CD8-positive, alpha-beta memory T cell (primary cell): ENCODE data around the gene SRRM2. TPM values are rescaled to one million over a fixed set of nuclear protein-coding genes. Genes with fewer than 3 reads are reported as not detected.

ENCODE experiments used
- CTCF ChIA-PET: fragments of 350-600 bp; sonication (Branson Sonifier 250); formaldehyde crosslinking; loops from one replicate; lab custom pipeline; 2021; ENCODE audit warnings: antibody characterized with exemption; lab: Charles Lee
- POLR2A ChIA-PET: fragments of 350-600 bp; sonication (Branson Sonifier 250); formaldehyde crosslinking; loops from one replicate; lab custom pipeline; 2021; ENCODE audit warnings: antibody characterized with exemption; lab: Charles Lee
- DNase-seq, 5 donors: peaks; one replicate each; pipeline versions ENCODE4 v3.0.0 to v3.0.0-alpha.2; 2020 to 2022; ENCODE audit warnings: mixed read lengths in 1 of 5
- H3K27ac ChIP-seq: one replicate; pipeline ENCODE4 v1.7.0; 2013; ENCODE audit warnings: low read depth, mild to moderate bottlenecking, low read length, moderate library complexity
- H3K27me3 ChIP-seq: 2 replicates; pipeline ENCODE4 v1.7.0; 2013; ENCODE audit warnings: low read length, mild to moderate bottlenecking; ENCODE audit not compliant: insufficient read depth, poor library complexity, severe bottlenecking
- H3K36me3 ChIP-seq: 2 replicates; pipeline ENCODE4 v1.7.0; 2013; ENCODE audit warnings: mild to moderate bottlenecking, low read length, moderate library complexity; ENCODE audit not compliant: insufficient read depth
- H3K4me1 ChIP-seq: 2 replicates; pipeline ENCODE4 v1.7.0; 2013; ENCODE audit warnings: mild to moderate bottlenecking, low read length, moderate library complexity; ENCODE audit not compliant: insufficient read depth
- H3K4me3 ChIP-seq: 2 replicates; pipeline ENCODE4 v1.7.0; 2013; ENCODE audit warnings: mild to moderate bottlenecking, low read length
- H3K9me3 ChIP-seq: 2 replicates; pipeline ENCODE4 v1.7.0; 2013; ENCODE audit warnings: mild to moderate bottlenecking, low read length
- H3K27ac Mint-ChIP-seq, 8 donors: one replicate each; pipeline ENCODE4 v1.8.0; 2020 to 2021; ENCODE audit warnings: mixed read lengths in 8 of 8, mild to moderate bottlenecking in 6 of 8, inconsistent platforms in 3 of 8, moderate library complexity in 3 of 8
- H3K27me3 Mint-ChIP-seq, 2 donors: one replicate each; pipeline ENCODE4 v1.8.0; 2020 to 2021; ENCODE audit warnings: mixed read lengths in 2 of 2, mild to moderate bottlenecking in 1 of 2, moderate library complexity in 1 of 2
- H3K36me3 Mint-ChIP-seq, 3 donors: one replicate each; pipeline ENCODE4 v1.8.0; 2020 to 2021; ENCODE audit warnings: mixed read lengths in 3 of 3, inconsistent platforms in 1 of 3, mild to moderate bottlenecking in 1 of 3
- H3K4me1 Mint-ChIP-seq, 3 donors: one replicate each; pipeline ENCODE4 v1.8.0; 2020 to 2021; ENCODE audit warnings: mixed read lengths in 3 of 3, inconsistent platforms in 1 of 3, mild to moderate bottlenecking in 1 of 3
- H3K4me3 Mint-ChIP-seq, 7 donors: one replicate each; pipeline ENCODE4 v1.8.0; 2020 to 2021; ENCODE audit warnings: mixed read lengths in 7 of 7, mild to moderate bottlenecking in 6 of 7, moderate library complexity in 4 of 7, inconsistent platforms in 2 of 7
- H3K9me3 Mint-ChIP-seq, 5 donors: one replicate each; pipeline ENCODE4 v1.8.0; 2020 to 2022; ENCODE audit warnings: mixed read lengths in 5 of 5, mild to moderate bottlenecking in 3 of 5, moderate library complexity in 2 of 5, inconsistent platforms in 1 of 5
- polyA plus RNA-seq: library from polyadenylated mRNA; unstranded; fragments of 300-500 nt; fragmentation: Illumina TruSeq; gene quantifications from one replicate; pipeline ENCODE4 v1.2.3, GENCODE V29; 2021
- total RNA-seq, 2 experiments: library from RNA; stranded (reverse); gene quantifications; one replicate each; pipeline ENCODE4 v1.2.3, GENCODE V29; 2021

SRRM2 gene
- total and polyA plus RNA-seq, 3 experiments from 2014 or later: 130 to 529 (median 517) TPM

DNA sequence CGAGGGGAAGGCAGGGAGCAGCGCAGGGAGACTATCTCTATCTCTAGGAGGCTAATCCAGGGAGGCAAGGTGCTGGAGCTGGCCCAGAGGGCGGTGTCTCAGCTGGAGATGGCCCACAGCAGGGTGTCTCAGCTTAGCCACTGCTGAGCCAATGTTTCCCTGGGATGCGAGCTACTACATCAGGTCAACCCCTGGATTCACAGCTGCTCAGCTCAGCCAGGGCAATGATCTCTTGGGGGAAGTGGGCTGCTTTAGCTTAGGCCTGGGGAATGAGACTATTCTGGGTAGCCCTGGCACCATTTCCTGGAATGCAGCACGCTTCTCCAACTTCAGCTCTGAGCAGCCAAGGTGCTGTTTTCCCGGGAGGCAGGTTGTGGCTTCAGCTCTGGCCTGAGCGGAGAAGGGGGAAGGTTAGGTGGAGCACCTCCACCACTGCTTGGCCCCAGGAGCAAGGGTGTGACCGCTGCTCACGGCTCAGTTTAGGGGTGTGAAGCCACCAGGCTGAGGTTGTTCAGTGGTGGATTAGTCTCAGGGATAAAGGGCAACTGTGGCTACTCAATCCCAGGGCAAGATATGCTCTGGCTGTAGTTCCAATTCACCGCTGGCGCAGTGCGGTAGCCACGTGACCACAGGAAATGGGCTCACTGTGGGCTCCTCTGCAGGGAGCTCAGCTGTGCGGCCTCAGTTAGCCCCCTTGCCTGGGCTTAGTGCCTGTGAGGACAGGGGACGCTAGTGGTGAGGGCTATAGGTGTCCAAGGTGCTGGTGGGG is 59.4 kb downstream of the SRRM2 start:
- CTCF ChIA-PET: interaction anchor here (1.1 kb wide), 1 partner anchor 11 kb away, joined by 3 read pairs; no protein-coding TSS in a partner anchor

GRCh38 chr16:2813771-2814221 is 61.4 kb downstream of the SRRM2 start:
- peaks cover 9 to 32% of the 10 kb centered on the region in 2 donors for H3K27me3 Mint-ChIP-seq
- H3K36me3 Mint-ChIP-seq: peaks cover 0 to 5% (median 2%) of the 10 kb centered on the region in 3 donors
- CTCF ChIA-PET: no interaction called here

More for the DNA sequence above, 59.4 kb downstream of the SRRM2 start:
- peak in 1 of 5 donors; percentile 38 for DNase-seq
- Histone ChIP-seq H3K27me3 (peaks cover 8% of the 10 kb centered on the region), H3K36me3 (no peaks in the 10 kb centered on the region), H3K4me3 (no peak overlapping the region), H3K4me1 (no peaks in the 10 kb centered on the region), H3K27ac (no peak overlapping the region), H3K9me3 (no peaks in the 10 kb centered on the region)
- no peak overlapping the region for H3K27ac Mint-ChIP-seq
- POLR2A ChIA-PET: interaction anchor here (0.5 kb wide), 1 partner anchor 39 kb away, joined by 3 read pairs; no protein-coding TSS in a partner anchor
- H3K36me3 Mint-ChIP-seq: peaks cover 0 to 6% (median 2%) of the 10 kb centered on the region in 3 donors
- H3K4me1 Mint-ChIP-seq: no peaks in the 10 kb centered on the region
- H3K9me3 Mint-ChIP-seq: peaks cover 0 to 3% (median 0%) of the 10 kb centered on the region in 5 donors
- peaks cover 9 to 44% of the 10 kb centered on the region in 2 donors for H3K27me3 Mint-ChIP-seq
- no peak overlapping the region for H3K4me3 Mint-ChIP-seq

DNA sequence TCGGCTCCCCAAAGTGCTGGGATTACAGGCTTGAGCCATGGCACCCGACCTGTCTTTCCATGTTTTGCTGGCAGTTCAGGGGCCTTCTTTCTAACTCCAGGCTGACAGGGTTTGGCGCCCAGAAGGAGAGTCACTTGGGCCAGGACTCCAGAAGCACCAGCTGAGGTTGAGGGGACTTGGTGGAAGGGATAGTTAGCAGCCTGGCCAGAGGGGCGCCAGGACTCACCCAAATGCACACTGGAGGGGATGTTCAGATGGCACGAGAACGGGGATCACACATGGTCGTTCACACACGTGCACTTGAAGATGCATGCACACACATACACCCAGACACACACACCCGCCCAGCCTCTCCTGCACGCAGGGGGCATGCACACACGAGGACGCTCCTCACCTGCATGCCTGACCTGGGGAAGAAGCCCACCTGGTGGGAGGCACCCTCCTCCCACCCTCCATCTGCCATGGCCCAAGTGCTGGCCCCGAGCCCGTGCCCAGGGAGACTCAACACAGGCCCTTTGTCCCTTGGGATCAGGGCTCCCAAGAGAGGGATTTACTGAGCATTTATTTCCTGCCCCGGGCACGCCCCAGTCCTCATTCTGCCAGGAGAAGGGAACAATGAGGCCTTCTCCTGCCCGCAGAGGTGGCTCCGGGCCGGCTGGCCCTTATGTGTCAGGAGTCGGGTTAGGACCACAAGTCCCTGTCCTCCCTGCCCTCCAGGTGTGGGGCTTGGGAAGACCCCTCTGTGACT is 62.3 kb downstream of the SRRM2 start:
- DNase-seq: peak in 1 of 5 donors; percentile 36
- Mint-ChIP-seq H3K4me1 (peaks cover 0 to 2% (median 0%) of the 10 kb centered on the region in 3 donors), H3K27me3 (peaks cover 6 to 24% of the 10 kb centered on the region in 2 donors), H3K36me3 (peaks cover 0 to 2% (median 0%) of the 10 kb centered on the region in 3 donors), H3K9me3 (no peaks in the 10 kb centered on the region), H3K27ac (no peak overlapping the region), H3K4me3 (no peak overlapping the region)
- ChIA-PET CTCF (no interaction called here), POLR2A (no interaction called here)
- peaks cover 8% of the 10 kb centered on the region for H3K27me3 ChIP-seq
- no peak overlapping the region for H3K4me3 ChIP-seq
- no peak overlapping the region for H3K27ac ChIP-seq
- H3K9me3 ChIP-seq: no peaks in the 10 kb centered on the region
- H3K4me1 ChIP-seq: no peaks in the 10 kb centered on the region
- H3K36me3 ChIP-seq: no peaks in the 10 kb centered on the region

More at GRCh38 chr16:2813771-2814221, 61.4 kb downstream of the SRRM2 start:
- POLR2A ChIA-PET: interaction anchor here (0.6 kb wide), 1 partner anchor 117 kb away, joined by 5 read pairs; no protein-coding TSS in a partner anchor
- Histone ChIP-seq H3K9me3 (no peaks in the 10 kb centered on the region), H3K27ac (no peak overlapping the region), H3K4me3 (no peak overlapping the region), H3K4me1 (no peaks in the 10 kb centered on the region), H3K36me3 (no peaks in the 10 kb centered on the region), H3K27me3 (peaks cover 8% of the 10 kb centered on the region)
- Mint-ChIP-seq H3K9me3 (peaks cover 0 to 3% (median 0%) of the 10 kb centered on the region in 5 donors), H3K27ac (no peak overlapping the region), H3K4me1 (peaks cover 0 to 2% (median 0%) of the 10 kb centered on the region in 3 donors), H3K4me3 (no peak overlapping the region)
- DNase-seq: peak in 1 of 5 donors; percentile 21

GRCh38 chr16:2815299-2815771 is 62.9 kb downstream of the SRRM2 start:
- H3K27ac ChIP-seq: no peak overlapping the region

DNA sequence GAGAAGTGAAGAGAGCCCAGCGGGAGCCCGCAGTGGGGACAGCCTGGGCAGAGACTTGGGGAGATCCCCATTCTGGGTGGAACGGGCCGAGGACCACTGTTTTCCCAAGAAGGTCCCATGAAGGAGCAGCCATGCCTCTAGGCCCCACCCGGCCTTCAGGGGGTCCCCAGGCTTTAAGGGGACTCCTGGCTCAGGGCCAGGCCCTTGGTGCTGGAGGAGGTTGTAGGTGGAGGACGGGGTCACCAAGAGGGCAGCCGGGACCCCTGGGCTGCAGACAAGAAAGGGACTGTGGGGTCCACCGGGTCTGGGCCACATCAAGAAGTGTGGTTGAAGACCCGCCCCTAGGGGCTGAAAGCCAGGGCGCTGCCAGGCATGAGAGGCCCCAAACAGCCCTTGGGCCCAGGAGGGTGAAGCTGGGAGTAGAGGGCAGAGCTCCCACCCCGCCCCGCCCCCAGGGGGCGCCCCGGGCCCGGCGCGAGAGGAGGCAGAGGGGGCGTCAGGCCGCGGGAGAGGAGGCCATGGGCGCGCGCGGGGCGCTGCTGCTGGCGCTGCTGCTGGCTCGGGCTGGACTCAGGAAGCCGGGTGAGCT is 64.4 kb downstream of the SRRM2 start, which contains the start of gene PRSS21:
TSS of gene PRSS21 (plus strand) at position 487 of the 589 bp plus-strand sequence. CDS start at position 519, 32 bp downstream.
- POLR2A ChIA-PET: no interaction called here
- H3K27ac Mint-ChIP-seq: peak within 1 kb of the TSS in 1 of 8 donors; percentile 64

More at GRCh38 chr16:2815299-2815771, 62.9 kb downstream of the SRRM2 start:
- no peak for DNase-seq
- Histone ChIP-seq H3K36me3 (no peaks in the 10 kb centered on the region), H3K4me3 (no peak overlapping the region), H3K9me3 (no peaks in the 10 kb centered on the region), H3K4me1 (no peaks in the 10 kb centered on the region), H3K27me3 (peaks cover 8% of the 10 kb centered on the region)
- H3K27me3 Mint-ChIP-seq: peaks cover 2 to 20% of the 10 kb centered on the region in 2 donors
- H3K9me3 Mint-ChIP-seq: no peaks in the 10 kb centered on the region
- H3K36me3 Mint-ChIP-seq: no peaks in the 10 kb centered on the region
- POLR2A ChIA-PET: no interaction called here
- peaks cover 0 to 2% (median 0%) of the 10 kb centered on the region in 3 donors for H3K4me1 Mint-ChIP-seq
- H3K27ac Mint-ChIP-seq: no peak overlapping the region
- no peak overlapping the region for H3K4me3 Mint-ChIP-seq
- CTCF ChIA-PET: no interaction called here

DNA sequence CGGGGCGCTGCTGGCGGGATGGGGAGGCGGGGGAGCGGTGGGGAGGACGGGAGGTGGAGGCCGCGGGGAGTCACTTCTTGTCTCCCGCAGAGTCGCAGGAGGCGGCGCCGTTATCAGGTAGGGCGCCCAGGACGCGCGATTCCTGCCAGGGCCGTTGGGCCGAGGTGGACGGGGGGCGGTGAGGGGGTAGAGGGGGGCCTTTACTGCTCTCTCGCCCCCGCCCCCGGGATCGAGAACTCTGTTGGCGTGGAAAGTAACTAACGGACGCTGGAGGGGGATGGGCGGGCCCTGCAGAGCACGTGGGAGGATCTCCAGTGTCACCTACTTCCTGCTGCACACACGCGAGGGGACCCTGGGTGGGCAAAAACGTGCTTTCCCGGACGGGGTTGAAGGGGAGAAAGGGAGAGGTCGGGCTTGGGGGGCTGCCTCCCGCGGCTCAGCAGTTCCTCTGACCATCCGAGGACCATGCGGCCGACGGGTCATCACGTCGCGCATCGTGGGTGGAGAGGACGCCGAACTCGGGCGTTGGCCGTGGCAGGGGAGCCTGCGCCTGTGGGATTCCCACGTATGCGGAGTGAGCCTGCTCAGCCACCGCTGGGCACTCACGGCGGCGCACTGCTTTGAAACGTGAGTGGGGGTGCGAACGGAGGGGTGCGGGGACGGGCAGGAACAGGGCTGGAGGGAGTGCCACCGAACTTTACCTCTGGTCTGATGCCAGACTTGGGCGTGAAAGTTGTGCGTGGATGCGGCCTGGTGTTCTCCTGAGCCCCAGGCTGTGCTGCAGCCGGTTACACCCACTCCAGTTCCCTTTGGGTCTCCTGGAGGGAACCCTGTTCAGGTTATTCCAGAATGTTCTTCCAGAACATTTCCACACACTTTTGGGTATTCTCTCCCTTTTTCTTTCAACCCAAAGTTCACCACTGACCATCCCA is 65.2 kb downstream of the SRRM2 start:
- H3K4me3 Mint-ChIP-seq: peak overlapping the region in 5 of 7 donors; percentile 10 to 70 (median 36)
- DNase-seq: peak in 1 of 5 donors; percentile 32
- CTCF ChIA-PET: interaction anchor here (1.5 kb wide), 1 partner anchor 51 kb away, joined by 3 read pairs; no protein-coding TSS in a partner anchor

More for the DNA sequence above, 64.4 kb downstream of the SRRM2 start, which contains the start of gene PRSS21:
- Mint-ChIP-seq H3K27me3 (peaks cover 0 to 15% of the 10 kb centered on the region in 2 donors), H3K9me3 (no peaks in the 10 kb centered on the region), H3K4me1 (peaks cover 0 to 2% (median 0%) of the 10 kb centered on the region in 3 donors), H3K36me3 (no peaks in the 10 kb centered on the region), H3K4me3 (peak within 1 kb of the TSS in 4 of 7 donors; percentile 13 to 70 (median 61))
- peak in 4 of 5 donors; percentile 27 to 52 (median 45) for DNase-seq
- H3K27ac ChIP-seq: peak within 1 kb of the TSS; percentile 59
- H3K4me1 ChIP-seq: no peaks in the 10 kb centered on the region
- no peaks in the 10 kb centered on the region for H3K36me3 ChIP-seq
- no peak within 1 kb of the TSS for H3K4me3 ChIP-seq
- no peaks in the 10 kb centered on the region for H3K9me3 ChIP-seq
- peaks cover 5% of the 10 kb centered on the region for H3K27me3 ChIP-seq
- CTCF ChIA-PET: interaction anchor here (1.5 kb wide), 1 partner anchor 51 kb away, joined by 3 read pairs; no protein-coding TSS in a partner anchor

More for the DNA sequence above, 65.2 kb downstream of the SRRM2 start:
- H3K9me3 ChIP-seq: no peaks in the 10 kb centered on the region
- no peaks in the 10 kb centered on the region for H3K27me3 ChIP-seq
- peak overlapping the region in 1 of 8 donors; percentile 64 for H3K27ac Mint-ChIP-seq
- H3K4me3 ChIP-seq: no peak overlapping the region
- POLR2A ChIA-PET: no interaction called here
- H3K4me1 ChIP-seq: no peaks in the 10 kb centered on the region
- no peak overlapping the region for H3K27ac ChIP-seq
- H3K36me3 Mint-ChIP-seq: no peaks in the 10 kb centered on the region
- no peaks in the 10 kb centered on the region for H3K9me3 Mint-ChIP-seq
- H3K4me1 Mint-ChIP-seq: peaks cover 0 to 2% (median 0%) of the 10 kb centered on the region in 3 donors
- H3K27me3 Mint-ChIP-seq: peaks cover 0 to 12% of the 10 kb centered on the region in 2 donors
- H3K36me3 ChIP-seq: no peaks in the 10 kb centered on the region
